ENCODE data around the gene LMAN2.

DNA sequence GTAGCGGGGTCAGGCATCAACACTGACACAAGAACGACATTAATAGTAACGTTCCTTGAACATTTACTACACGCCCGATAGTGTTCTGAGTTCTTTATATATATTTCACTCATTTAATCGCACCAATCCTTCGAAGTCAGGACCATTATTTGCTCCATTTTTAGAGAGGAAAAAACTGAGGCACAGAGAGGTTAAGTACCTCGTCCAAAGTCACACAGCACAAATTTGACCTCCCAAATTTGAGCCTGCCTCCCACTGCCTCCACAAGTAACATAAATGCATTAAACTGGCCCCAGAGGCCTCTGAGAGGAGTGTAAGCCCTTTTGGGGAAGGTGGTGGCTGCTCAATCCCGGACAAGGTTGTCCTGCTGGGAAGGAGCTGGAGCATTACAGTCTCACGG, 12.1 kb upstream of the LMAN2 start:
- TF ChIP-seq EZH2 (IDR thresholded peaks at IDR 0.05) (no peak), POLR2AphosphoS5 (IDR thresholded peaks at IDR 0.05; ENCODE audit: borderline replicate concordance, low read depth, low read length) (no peak), FOXP2 (optimal IDR thresholded peaks at IDR 0.05; ENCODE audit: control extremely low read depth, extremely low read length, insufficient read depth) (no peak)
